Mesendoderm (in vitro differentiated cells): ENCODE measurements around the gene WDR33.

ENCODE experiments used
- DNase-seq: peaks from one replicate; pipeline ENCODE4 v3.0.0; 2013
- H2AK5ac ChIP-seq: 2 replicates; pipeline ENCODE4 v1.6.1; 2013; ENCODE audit warnings: low read length, inconsistent platforms
- H2BK120ac ChIP-seq: 2 replicates; pipeline ENCODE4 v1.6.1; 2013; ENCODE audit warnings: low read depth, mild to moderate bottlenecking, low read length, moderate library complexity, mixed read lengths
- H2BK15ac ChIP-seq: replicated peaks from 2 replicates; pipeline ENCODE4 v1.6.1; 2013; ENCODE audit warnings: low read depth, mild to moderate bottlenecking, moderate library complexity
- H2BK5ac ChIP-seq: 2 replicates; pipeline ENCODE4 v1.6.1; 2013; ENCODE audit warnings: low read length, inconsistent platforms
- H3K18ac ChIP-seq: 2 replicates; pipeline ENCODE4 v1.6.1; 2013; ENCODE audit warnings: mild to moderate bottlenecking, low read length, mixed read lengths
- H3K23ac ChIP-seq: one replicate; pipeline ENCODE4 v1.6.1; 2013; ENCODE audit warnings: low read length
- H3K27ac ChIP-seq: 2 replicates; pipeline ENCODE4 v1.5.1; 2013; ENCODE audit warnings: low read depth, mild to moderate bottlenecking, inconsistent platforms, low read length, moderate library complexity
- H3K27me3 ChIP-seq: 2 replicates; pipeline ENCODE4 v1.6.1; 2013; ENCODE audit warnings: low read length, control low read depth, mild to moderate bottlenecking, inconsistent platforms; ENCODE audit not compliant: insufficient read depth, poor library complexity
- H3K36me3 ChIP-seq: 2 replicates; pipeline ENCODE4 v1.6.1; 2013; ENCODE audit warnings: low read length, inconsistent platforms; ENCODE audit not compliant: control insufficient read depth, insufficient read depth
- H3K4ac ChIP-seq: one replicate; pipeline ENCODE4 v1.6.1; 2013; ENCODE audit warnings: low read depth, mild to moderate bottlenecking, low read length, moderate library complexity
- H3K4me1 ChIP-seq: 2 replicates; pipeline ENCODE4 v1.6.1; 2013; ENCODE audit warnings: low read depth, low read length, inconsistent platforms; ENCODE audit not compliant: control insufficient read depth
- H3K4me2 ChIP-seq: 2 replicates; pipeline ENCODE4 v1.6.1; 2013; ENCODE audit warnings: low read length
- H3K4me3 ChIP-seq: 2 replicates; pipeline ENCODE4 v1.5.1; 2013; ENCODE audit warnings: mild to moderate bottlenecking, low read length
- H3K56ac ChIP-seq: one replicate; pipeline ENCODE4 v1.6.1; 2013; ENCODE audit warnings: low read length
- H3K79me1 ChIP-seq: 2 replicates; pipeline ENCODE4 v1.6.1; 2013; ENCODE audit warnings: low read length, inconsistent platforms
- H3K79me2 ChIP-seq: 2 replicates; pipeline ENCODE4 v1.6.1; 2013; ENCODE audit warnings: mild to moderate bottlenecking, low read length; ENCODE audit not compliant: control insufficient read depth, insufficient read depth
- H3K9ac ChIP-seq: 2 replicates; pipeline ENCODE4 v1.6.1; 2013; ENCODE audit warnings: low read length, inconsistent platforms
- H4K5ac ChIP-seq: one replicate; pipeline ENCODE4 v1.6.1; 2013; ENCODE audit warnings: low read length
- H4K8ac ChIP-seq: one replicate; pipeline ENCODE4 v1.6.1; 2013; ENCODE audit warnings: low read depth, mild to moderate bottlenecking, control low read depth, low read length, moderate library complexity
- WGBS: extraction: QIAGEN DNeasy Blood & Tissue Kit; methylation state at CpG from one replicate; pipeline ENCODE4 v1.1.7; 2013; ENCODE audit warnings: low lambda C conversion rate, missing lambda C conversion rate; ENCODE audit not compliant: insufficient coverage; ENCODE audit errors: extremely low coverage; 5-methylcytosine and 5-hydroxymethylcytosine counted together

The WDR33 gene

GRCh38 chr2:127678531-127678930 lies 132.4 kb downstream of the WDR33 start:
- Histone ChIP-seq H2BK120ac (no peak overlapping the region), H3K79me2 (no peaks in the 10 kb centered on the region), H2BK5ac (no peak overlapping the region), H3K79me1 (no peaks in the 10 kb centered on the region), H3K18ac (no peak overlapping the region), H4K8ac (no peak overlapping the region), H3K23ac (no peak overlapping the region), H2AK5ac (no peak overlapping the region), H3K4me1 (no peaks in the 10 kb centered on the region), H2BK15ac (no peak overlapping the region), H3K4me3 (no peak overlapping the region), H3K9ac (no peak overlapping the region), H3K36me3 (no peaks in the 10 kb centered on the region), H3K4ac (no peak overlapping the region), H3K27ac (no peak overlapping the region), H3K27me3 (peaks cover 7% of the 10 kb centered on the region), H3K4me2 (no peak overlapping the region), H4K5ac (no peak overlapping the region), H3K56ac (no peak overlapping the region)
- no peak for DNase-seq
- WGBS: no CpG with 5 or more reads among the region's 10 CpGs

GRCh38 chr2:127676906-127677305 lies 134.1 kb downstream of the WDR33 start:
- Histone ChIP-seq H2BK5ac (no peak overlapping the region), H3K27me3 (peaks cover 7% of the 10 kb centered on the region), H2AK5ac (no peak overlapping the region), H3K27ac (no peak overlapping the region), H3K56ac (no peak overlapping the region), H3K79me1 (no peaks in the 10 kb centered on the region), H2BK120ac (no peak overlapping the region), H4K8ac (no peak overlapping the region), H3K4me3 (no peak overlapping the region), H2BK15ac (no peak overlapping the region), H3K4ac (no peak overlapping the region), H3K18ac (no peak overlapping the region), H3K36me3 (no peaks in the 10 kb centered on the region), H3K9ac (no peak overlapping the region), H3K4me1 (no peaks in the 10 kb centered on the region), H3K4me2 (no peak overlapping the region), H4K5ac (no peak overlapping the region), H3K23ac (no peak overlapping the region), H3K79me2 (no peaks in the 10 kb centered on the region)
- DNase-seq: no peak
- no CpG with 5 or more reads among the region's 2 CpGs for WGBS

- peak; percentile 50 for DNase-seq
- Histone ChIP-seq H2BK120ac (no peak within 1 kb of the TSS), H3K4me1 (no peaks in the 10 kb centered on the region), H4K8ac (no peak within 1 kb of the TSS), H3K9ac (peak within 1 kb of the TSS; percentile 59), H3K27me3 (peaks cover 7% of the 10 kb centered on the region), H2AK5ac (no peak within 1 kb of the TSS), H3K56ac (peak within 1 kb of the TSS; percentile 81), H3K79me2 (no peaks in the 10 kb centered on the region), H3K79me1 (no peaks in the 10 kb centered on the region), H3K23ac (no peak within 1 kb of the TSS), H3K27ac (no peak within 1 kb of the TSS), H4K5ac (no peak within 1 kb of the TSS), H3K4me3 (peak within 1 kb of the TSS; percentile 23), H3K4me2 (peak within 1 kb of the TSS; percentile 70), H3K18ac (peak within 1 kb of the TSS; percentile 18), H3K4ac (no peak within 1 kb of the TSS), H3K36me3 (no peaks in the 10 kb centered on the region), H2BK15ac (no peak within 1 kb of the TSS), H2BK5ac (no peak within 1 kb of the TSS)
- no CpG with 5 or more reads among the region's 56 CpGs for WGBS
Measured at GRCh38 chr2:127675331-127676261, 135.4 kb downstream of the WDR33 start, which contains the start of gene LIMS2. Gene LIMS2 (minus strand): TSS chr2:127675530. CDS start chr2:127675024, 506 bp downstream.

- Histone ChIP-seq H3K4me1 (no peaks in the 10 kb centered on the region), H4K8ac (no peak overlapping the region), H3K79me1 (no peaks in the 10 kb centered on the region), H2BK15ac (no peak overlapping the region), H3K27ac (no peak overlapping the region), H3K18ac (peak overlapping the region; percentile 18), H3K36me3 (no peaks in the 10 kb centered on the region), H3K79me2 (no peaks in the 10 kb centered on the region), H3K4me3 (peak overlapping the region; percentile 23), H2BK120ac (no peak overlapping the region), H2BK5ac (no peak overlapping the region), H3K4ac (no peak overlapping the region), H4K5ac (no peak overlapping the region), H3K23ac (no peak overlapping the region), H3K9ac (peak overlapping the region; percentile 59), H3K27me3 (peaks cover 7% of the 10 kb centered on the region), H3K56ac (peak overlapping the region; percentile 81), H2AK5ac (no peak overlapping the region), H3K4me2 (peak overlapping the region; percentile 70)
- WGBS: no CpG with 5 or more reads among the region's 72 CpGs
- DNase-seq: no peak
Measured at GRCh38 chr2:127674241-127675209, 136.4 kb downstream of the WDR33 start.

- H3K27me3 ChIP-seq: peaks cover 7% of the 10 kb centered on the region
- WGBS: no CpG with 5 or more reads among the region's 17 CpGs
Measured at GRCh38 chr2:127673291-127674069, 137.5 kb downstream of the WDR33 start.

More at GRCh38 chr2:127673291-127674069, 137.5 kb downstream of the WDR33 start:
- Histone ChIP-seq H3K23ac (no peak overlapping the region), H3K4me1 (no peaks in the 10 kb centered on the region), H3K36me3 (no peaks in the 10 kb centered on the region), H2AK5ac (no peak overlapping the region), H4K8ac (no peak overlapping the region), H2BK120ac (no peak overlapping the region), H3K79me1 (no peaks in the 10 kb centered on the region), H2BK5ac (no peak overlapping the region), H3K79me2 (no peaks in the 10 kb centered on the region), H3K4me3 (no peak overlapping the region), H3K27ac (no peak overlapping the region), H3K18ac (no peak overlapping the region), H3K4ac (no peak overlapping the region), H2BK15ac (no peak overlapping the region), H4K5ac (no peak overlapping the region), H3K4me2 (no peak overlapping the region), H3K56ac (no peak overlapping the region), H3K9ac (no peak overlapping the region)
- DNase-seq: no peak
